Activated CD4-positive, CD25-positive, alpha-beta regulatory T cell treated with anti-CD3 and anti-CD28 coated beads, Interleukin-2, amount 50 U/mL, for 16 hours (primary cell): ENCODE results near the gene SLC7A1.
"Not testable (repeated sequence)": the region's sequence is repeated elsewhere in the genome, so short reads cannot be mapped to it uniquely, and the experiment has no call there.

Experiments
- DNase-seq: peaks from one replicate; pipeline ENCODE4 v3.0.0-alpha.2; 2020; ENCODE audit warnings: low read depth, low spot score

Gene SLC7A1

GRCh38 chr13:29595380-29596063 lies at the start of gene SLC7A1:
SLC7A1 (minus strand) TSS chr13:29595688; CDS start chr13:29536188, 59,500 bp downstream.
- peak; percentile 69 for DNase-seq

GRCh38 chr13:29640665-29641064 lies 45.2 kb upstream of the SLC7A1 start:
- no peak for DNase-seq

DNA sequence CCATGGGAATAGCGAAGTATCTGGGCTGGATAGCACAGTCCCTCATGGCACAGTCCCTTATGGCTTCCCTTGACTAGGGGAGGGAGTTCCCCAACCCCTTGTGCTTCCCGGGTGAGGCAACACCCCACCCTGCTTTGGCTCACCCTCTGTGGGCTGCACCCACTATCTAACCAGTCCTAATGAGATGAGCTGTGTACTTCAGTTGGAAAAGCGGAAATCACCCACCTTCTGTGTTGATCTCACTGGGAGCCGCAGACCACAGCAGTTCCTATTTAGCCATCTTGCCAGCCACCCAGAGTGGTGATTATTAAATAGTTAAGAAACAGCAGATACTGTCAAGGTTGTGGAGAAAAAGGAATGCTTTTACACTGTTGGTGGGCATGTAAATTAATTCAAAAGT lies 41.3 kb upstream of the SLC7A1 start:
- DNase-seq = not testable (repeated sequence)

GRCh38 chr13:29624997-29625396 lies 29.5 kb upstream of the SLC7A1 start:
- DNase-seq = no peak

GRCh38 chr13:29621841-29622240 lies 26.4 kb upstream of the SLC7A1 start:
- DNase-seq = no peak

- DNase-seq = no peak
These were observed 25.7 kb upstream of the SLC7A1 start for GRCh38 chr13:29621051-29621800.

- no peak for DNase-seq
These were observed 24.5 kb upstream of the SLC7A1 start for GRCh38 chr13:29619995-29620394.

DNA sequence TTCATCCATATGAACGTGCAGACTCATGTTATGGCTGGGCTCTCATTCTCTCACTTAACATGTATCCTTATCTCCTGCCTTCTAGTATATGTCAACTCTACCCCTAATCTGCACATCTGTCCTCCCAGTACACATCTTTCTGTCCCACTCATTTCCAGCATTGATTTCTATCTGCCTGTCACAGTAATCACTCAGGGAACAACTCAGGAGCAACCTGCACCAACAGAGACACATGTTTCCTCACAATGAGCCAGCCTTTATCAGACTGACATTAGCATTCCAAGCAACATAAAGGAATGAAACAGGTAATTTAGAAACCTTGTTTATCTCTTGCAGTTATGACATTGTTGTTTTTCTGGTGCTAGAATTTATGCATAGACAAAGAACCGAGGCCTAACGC lies 17.6 kb upstream of the SLC7A1 start:
- no peak for DNase-seq

DNA sequence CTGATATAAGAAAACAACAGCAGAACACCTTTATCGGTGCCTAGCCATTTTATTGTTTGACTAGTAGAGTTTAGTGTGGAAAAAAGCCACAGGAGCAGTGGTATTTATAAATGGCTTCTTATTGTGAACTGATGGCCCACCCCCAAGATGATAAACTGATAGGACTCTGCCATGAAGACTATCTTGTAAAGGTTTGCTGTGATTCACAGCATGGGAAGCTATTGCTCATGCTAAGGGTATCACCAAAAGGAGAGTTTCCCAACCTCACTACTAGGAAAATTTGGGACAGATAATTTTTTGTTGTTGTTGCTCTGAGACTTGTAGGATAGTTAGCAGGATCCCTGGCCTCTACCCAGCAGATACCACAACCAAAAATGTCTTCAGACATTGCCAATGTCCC lies 12.0 kb upstream of the SLC7A1 start:
- no peak for DNase-seq

- no peak for DNase-seq
These were observed 10.5 kb upstream of the SLC7A1 start for GRCh38 chr13:29605860-29606526.

GRCh38 chr13:29598321-29598720 lies 2.8 kb upstream of the SLC7A1 start:
- DNase-seq = no peak

- DNase-seq = no peak
These were observed 2.2 kb upstream of the SLC7A1 start for GRCh38 chr13:29597706-29598105.

DNA sequence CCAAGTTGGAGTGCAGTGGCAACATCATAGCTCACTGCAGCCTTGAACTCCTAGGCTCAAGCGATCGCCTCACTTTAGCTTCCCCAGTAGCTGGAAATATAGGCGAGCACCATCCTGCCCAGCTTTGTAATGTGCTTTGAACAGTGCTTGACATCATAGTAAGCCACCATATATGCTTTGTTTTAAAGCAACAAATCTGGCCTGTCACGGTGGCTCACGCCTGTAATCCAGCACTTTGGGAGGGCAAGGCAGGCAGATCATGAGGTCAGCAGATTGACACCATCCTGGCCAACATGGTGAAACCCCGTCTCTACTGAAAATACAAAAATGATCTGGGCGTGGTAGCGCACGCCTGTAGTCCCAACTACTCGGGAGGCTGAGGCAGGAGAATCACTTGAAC lies 1.8 kb upstream of the SLC7A1 start:
- DNase-seq = no peak

DNA sequence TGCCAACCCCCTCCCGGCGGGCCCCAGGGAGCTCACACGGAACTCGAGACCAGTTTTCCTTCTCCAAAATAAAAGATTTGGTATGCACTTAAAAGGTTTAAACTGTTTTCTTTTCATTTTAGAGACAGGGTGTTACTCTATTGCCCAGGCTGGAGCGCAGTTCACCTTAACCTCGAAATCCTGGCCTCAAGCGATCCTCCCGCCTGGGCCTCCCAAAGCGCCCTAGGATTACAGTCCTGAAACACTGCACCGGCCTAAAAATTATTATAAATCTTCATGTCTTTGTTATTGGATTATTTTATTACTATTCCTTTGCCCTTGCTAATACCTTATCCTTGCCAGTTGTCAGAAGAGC lies 553 bp upstream of the SLC7A1 start:
- no peak for DNase-seq

GRCh38 chr13:29594710-29595379 lies 643 bp downstream of the SLC7A1 start:
- peak; percentile 41 for DNase-seq

- DNase-seq = no peak
These were observed 1.2 kb downstream of the SLC7A1 start for GRCh38 chr13:29594303-29594709.

GRCh38 chr13:29593605-29594297 lies 1.7 kb downstream of the SLC7A1 start:
- DNase-seq = no peak

GRCh38 chr13:29591310-29591709 lies 4.2 kb downstream of the SLC7A1 start:
- no peak for DNase-seq

- DNase-seq = no peak
These were observed 5.5 kb downstream of the SLC7A1 start for GRCh38 chr13:29589967-29590366.

- no peak for DNase-seq
These were observed 6.3 kb downstream of the SLC7A1 start for GRCh38 chr13:29589234-29589633.

DNA sequence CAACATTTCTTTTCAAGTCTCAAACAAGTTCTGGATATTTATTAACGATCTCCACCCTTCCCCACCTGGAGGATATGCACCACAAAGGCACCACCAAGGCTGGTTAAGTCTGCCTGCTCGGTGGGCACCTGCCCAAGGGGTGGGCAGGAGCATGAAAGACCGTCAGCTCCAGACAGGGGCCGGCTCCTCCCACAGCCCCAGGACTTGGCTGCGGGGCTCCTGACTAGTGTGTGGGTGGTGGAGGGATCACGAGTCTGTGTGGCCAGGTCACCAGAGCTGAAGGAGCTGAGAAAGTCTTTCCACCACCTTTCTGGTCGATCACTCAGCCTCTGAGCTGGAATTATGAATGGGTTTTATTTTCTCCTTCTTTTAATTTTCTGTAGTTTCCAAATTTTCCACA lies 7.8 kb downstream of the SLC7A1 start:
- no peak for DNase-seq
